GM18909 (cell line): ENCODE measurements around the gene SH3GL3.

Experiments
- ATAC-seq: cut with Tn5 transposase; IDR thresholded peaks from one replicate; pipeline ENCODE4 v1.9.1; 2021; ENCODE audit warnings: mild to moderate bottlenecking; ENCODE audit not compliant: unreplicated experiment, poor library complexity

Gene SH3GL3, protein sequence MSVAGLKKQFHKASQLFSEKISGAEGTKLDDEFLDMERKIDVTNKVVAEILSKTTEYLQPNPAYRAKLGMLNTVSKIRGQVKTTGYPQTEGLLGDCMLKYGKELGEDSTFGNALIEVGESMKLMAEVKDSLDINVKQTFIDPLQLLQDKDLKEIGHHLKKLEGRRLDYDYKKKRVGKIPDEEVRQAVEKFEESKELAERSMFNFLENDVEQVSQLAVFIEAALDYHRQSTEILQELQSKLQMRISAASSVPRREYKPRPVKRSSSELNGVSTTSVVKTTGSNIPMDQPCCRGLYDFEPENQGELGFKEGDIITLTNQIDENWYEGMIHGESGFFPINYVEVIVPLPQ

DNA sequence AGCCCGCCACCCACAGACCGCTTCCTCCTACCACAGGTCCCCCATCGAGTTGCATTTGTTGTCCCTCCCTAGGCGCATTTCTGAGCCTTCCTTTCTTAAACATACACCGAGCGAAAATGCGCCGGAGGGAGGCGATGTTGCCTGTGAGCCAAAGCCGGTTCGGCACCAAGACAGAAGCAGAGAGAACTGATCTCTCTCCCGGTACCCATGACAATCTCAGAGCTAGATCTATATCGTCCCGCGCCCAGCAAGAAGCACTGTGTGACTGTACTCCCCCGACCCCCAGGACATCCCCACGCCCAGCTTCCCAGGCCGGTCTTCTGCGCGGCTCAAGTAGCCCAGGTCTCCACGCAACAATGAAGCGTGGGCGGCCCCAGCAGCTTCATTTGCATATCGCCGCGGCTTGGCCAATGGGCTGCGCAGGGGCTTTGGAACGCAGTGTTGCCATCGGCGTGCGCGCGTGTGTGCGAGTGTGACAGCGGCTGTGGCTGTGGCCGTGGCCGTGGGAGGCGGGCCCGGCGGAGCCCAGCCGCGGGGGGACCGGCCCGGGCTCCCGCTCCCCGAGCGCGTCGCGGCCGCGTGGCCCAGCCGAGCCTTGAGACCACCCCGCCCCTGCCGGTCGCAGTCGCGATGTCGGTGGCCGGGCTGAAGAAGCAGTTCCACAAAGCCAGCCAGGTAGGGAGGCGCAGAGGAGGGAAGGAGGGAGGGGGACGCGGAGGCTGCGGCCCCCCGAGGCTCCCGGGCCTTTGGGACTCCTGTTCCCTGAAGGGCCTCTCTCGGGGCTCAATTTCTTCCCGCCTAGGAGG lies at the start of gene SH3GL3:
SH3GL3 (plus strand) TSS at position 438 of the 806 bp plus-strand sequence; CDS start at position 631, 193 bp downstream.
- ATAC-seq = no peak

DNA sequence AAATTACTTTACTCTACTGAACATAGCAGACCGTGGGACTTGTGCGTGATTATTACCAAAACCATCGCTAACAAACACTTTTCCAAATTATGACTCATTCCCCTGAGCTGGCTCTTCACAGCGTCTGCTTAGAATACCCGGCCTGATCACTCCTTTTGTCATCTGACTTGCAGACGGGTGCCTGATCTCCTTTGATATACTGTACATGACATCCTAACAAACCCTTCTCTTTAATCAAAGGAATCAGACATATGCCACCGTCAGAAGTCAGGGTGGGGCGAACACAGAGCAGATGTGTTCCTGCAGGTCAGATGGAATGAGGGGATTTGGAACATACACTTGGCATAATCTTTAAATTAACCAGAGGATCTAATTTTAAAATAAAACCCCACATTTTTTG lies 48.5 kb upstream of the SH3GL3 start:
- ATAC-seq = no peak

DNA sequence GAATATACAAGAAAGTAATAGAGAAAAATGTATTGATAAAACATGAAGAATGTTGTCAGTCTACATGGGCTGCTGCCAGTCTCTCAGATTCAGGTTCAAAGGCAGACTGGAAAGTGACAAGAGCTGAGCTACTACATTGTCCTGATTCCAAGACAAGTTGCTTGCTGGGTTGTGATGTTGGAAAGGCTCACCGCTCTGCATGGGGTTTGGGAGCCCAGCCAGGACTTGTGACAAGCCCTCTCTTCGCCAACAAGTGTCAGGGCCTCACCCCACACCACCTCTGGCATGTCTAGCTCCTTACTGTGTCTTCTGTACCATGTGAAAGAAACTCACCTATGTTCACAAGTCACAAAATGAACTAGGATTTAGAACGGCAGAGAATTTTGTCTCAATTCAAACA lies 43.0 kb upstream of the SH3GL3 start:
- ATAC-seq = no peak

DNA sequence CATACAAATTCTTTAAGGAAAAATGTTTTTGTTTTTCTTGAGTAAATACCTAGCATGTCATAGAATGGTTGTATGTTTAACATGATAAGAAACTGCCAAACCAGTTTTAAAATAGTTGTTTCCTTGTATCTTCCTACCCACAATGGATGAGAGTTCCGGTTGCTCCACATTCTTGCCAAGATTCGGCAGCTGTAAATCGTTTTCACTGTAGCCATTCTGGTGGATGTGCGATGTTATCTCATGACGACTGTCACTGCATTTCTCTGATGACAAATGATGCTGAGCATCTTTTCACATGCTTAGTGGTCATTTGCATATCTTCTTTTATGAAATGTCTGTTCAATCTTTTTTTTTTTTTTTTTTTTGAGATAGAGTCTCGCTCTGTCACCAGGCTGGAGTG lies 36.6 kb upstream of the SH3GL3 start:
- no peak for ATAC-seq

DNA sequence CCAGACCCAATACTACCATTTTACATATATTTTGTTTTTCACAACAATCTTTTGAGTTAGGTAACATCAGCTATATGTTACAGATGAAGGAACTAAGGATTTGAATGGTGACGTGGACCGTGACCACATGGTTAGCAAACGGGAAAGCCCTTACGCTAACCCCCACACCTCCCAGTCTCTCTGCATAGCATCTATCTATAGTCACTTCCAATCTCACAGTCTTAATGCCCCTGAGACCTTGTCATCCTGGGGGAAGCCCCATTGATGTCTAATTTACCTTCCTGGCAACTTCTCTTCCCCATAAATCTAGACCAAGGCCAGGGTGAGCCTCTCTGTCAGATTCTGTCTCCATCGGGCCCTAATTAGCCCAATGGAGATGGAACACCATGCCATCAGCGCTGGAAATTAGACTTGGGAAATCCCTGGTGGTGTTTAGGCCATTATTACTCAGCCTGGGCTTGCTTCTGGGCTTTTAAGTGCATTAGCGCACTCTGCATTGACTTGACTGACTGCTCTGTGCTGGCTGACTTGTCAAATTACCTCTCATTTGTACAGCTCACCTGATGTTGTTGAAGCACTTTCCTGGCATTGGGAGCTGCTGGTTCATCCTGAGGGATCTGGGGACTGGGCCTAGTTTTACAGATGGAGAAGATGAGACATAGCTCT lies 34.0 kb upstream of the SH3GL3 start:
- no peak for ATAC-seq

DNA sequence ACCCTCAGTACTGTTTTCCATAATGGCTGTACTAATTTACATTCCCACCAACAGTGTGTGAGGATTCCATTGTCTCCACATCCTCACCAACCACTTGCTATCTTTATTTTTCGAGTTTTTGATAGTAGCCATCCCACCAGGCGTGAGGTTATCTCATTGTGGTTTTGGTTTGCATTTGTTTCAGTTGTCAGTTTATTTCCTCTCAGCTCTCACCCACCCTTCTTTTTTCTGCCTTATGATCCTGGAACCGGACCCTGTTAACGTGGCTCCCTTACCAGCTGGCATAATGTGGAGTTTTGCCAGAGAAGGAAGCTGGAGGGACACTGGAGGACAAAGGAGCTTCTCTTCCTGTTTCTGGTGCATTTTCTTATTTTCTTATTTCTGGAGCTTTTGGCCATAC lies 25.1 kb upstream of the SH3GL3 start:
- ATAC-seq = no peak

DNA sequence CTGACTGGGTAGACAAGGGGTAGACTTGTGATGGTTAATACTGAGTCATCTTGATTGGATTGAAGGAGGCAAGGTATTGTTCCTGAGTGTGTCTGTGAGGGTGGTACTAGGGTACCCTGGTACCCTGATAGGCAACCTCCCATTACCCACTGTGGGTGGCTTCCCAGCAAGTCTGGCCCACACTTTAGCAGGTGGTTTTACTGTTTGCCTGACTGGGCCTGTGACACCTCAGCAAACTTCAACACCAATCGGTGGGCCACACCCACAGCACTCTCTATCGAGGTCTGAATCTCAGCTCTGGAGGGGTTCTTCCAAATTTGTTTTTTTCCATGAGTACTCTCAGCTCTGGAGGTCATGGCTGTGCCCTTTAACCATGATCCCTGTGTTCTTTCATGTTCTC lies 24.6 kb upstream of the SH3GL3 start:
- no peak for ATAC-seq

DNA sequence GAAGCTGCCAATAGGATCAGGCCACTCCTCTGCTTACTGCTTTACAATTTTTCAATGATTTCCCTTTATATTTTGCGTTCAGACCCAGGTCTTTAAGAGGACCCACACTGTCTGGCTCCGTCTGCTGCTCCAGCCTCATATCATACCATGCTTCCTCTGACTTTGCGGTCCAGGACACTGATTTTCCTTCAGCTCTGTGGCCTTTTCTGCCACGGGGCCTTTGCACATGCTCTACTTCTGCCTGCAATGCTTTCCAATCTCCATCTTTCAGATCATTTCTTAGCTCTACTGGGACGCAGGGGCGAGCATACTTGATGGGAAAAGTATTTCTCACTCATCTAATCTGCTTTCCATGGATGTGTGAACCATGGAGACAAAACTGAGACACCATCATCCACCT lies 23.0 kb upstream of the SH3GL3 start:
- no peak for ATAC-seq

DNA sequence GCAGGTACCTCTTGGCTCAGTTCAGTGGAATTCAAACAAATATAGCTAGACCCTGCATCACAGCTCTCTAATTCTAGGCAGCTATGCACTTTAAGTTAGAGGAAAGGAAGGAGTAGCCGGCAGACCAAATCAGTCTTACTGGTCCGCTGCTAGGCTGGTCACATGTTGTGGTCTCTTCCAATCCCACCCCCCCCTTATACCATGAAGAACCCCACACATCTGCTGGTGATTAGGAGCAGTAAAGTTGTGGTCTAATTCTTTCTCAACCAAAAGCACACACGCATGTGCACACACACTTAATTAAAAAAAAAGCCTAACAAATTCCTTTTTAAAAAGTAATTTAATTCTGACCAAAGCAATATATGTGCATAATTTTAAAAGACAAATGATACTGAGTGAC lies 16.7 kb upstream of the SH3GL3 start:
- no peak for ATAC-seq

DNA sequence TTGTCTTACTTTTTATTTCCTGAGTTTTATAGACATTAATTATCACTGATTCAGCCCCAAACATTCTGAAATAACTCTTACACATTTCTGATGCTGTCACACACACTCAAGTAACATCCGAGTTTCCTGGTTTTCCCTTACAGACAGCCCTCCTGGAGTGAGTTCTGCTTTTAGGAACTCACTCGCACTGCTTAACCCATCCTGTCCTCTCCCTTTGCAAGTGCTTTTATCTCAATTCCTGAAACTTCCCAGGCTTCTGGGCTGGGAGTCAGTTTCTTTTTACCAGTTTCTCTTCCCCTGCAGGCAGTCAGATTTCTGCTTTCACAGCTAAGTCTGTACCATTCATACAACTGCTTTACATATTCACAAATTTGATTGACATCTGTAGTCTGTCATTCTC lies 15.6 kb upstream of the SH3GL3 start:
- no peak for ATAC-seq

DNA sequence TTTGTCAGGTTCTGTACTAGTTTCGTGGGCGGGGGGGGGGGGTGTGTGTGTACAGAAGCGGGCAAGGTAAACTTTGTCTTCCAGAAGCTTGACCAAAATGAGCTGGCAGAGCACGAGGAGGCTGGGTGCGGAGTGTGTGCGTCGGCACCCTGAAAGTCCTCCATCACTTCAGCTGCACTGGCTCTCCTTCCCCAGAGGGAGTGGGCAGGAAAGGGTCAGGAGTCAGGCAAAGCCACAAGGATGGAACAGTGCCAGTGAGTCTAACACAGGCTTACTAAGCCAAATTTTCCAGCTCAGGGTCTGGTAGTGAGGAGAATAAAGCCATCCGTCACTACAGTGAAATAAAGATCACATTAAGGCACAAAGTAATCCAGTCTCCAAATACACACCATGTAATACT lies 11.9 kb upstream of the SH3GL3 start:
- ATAC-seq = no peak

DNA sequence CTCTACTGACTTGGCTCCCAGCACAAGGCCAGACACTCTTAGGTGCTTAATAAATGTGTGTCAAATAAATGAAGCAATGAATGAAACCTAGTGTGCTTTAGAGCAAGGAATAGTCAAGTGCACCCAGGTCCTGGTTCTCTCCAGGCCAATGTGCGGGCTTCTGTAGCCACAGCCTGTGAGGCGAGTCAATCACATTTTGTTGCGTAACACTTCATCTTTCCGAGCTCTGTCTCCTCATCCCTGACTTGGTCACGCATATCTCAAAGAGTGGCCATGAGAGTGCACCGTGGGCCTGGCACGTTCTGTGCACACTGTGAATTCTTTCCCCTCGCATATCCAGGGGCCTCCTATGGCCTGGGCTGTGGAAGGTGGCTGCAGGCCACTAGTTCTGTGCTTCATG lies 11.4 kb upstream of the SH3GL3 start:
- ATAC-seq = no peak

DNA sequence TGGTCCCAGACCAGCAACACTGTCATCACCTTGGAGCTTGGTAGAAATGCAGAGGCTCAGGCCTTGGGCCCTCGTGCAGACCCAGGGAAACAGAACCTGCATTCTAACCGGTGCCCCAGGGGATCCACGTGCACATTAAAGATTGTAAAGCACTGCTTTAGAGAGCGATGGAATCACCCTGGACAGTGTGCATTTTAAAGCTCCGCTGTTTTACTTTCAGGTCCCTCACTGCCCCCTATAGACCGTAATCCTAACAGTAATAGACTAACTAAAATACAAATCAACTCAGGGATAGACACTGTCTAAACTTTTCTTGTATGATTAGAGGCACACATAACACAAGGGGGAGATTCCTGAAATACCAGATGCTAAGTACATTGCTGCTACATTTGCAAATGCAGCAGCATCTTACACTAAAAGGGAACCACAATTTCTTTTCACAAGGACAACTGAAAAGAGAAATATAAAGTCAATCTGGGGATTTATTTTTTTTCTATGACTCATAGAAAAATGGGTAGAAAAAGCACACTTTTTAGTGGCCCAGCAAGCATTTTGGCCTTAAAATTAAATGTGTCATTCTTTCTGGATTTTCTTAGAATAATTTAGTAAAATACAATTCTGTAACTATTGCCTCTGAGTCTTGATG lies 10.5 kb upstream of the SH3GL3 start:
- ATAC-seq = no peak

DNA sequence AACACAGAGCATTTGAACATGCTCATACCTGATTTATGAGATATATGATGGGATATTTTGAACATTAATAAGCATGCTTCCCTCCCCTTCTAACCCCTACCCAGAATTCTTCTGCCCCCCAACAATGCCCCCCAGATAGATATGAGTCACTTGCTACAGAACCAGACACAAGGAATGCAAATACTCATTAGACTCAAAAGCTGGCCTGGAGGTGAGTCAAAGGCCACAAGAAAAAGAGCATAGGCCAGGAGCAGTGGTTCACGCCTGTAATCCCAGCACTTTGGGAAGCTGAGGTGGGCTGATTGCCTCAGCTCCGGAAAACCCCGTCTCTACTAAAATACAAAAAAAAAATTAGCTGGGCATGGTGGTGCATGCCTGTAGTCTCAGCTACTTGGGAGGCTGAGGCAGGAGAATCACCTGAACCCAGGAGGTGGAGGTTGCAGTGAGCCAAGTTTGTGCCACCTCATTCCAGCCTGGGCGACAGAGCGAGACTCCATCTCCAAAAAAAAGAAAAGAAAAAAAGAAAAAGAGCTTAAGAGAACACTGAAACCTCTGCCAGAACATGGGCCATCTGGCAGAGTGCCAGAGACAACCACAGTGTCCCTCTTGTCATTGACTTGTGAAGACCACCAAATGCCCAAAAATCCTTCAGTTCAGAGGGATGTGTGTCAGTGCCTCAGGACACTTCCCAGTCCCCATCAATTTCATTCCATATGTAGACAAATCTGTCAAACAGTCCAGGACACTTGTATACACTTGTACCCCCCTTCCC lies 3.9 kb upstream of the SH3GL3 start:
- no peak for ATAC-seq

DNA sequence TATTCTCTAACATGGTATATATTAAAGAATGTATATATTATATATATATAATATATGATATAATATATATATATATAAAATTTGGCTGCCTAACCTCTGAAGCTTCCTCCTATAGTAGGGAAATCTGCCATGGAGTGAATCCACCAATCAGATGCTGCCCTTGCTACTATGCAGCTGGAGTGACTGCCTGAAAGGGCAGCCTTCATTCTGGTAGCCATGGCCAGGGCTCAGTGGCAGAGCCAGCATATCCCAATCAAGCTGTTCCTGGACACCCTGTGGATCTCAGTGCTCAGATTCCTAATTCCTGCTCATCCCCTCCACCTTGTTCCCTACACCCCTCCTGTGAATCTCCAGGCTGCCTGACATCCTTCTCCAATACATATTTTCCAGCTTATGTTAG lies 2.2 kb upstream of the SH3GL3 start:
- no peak for ATAC-seq

DNA sequence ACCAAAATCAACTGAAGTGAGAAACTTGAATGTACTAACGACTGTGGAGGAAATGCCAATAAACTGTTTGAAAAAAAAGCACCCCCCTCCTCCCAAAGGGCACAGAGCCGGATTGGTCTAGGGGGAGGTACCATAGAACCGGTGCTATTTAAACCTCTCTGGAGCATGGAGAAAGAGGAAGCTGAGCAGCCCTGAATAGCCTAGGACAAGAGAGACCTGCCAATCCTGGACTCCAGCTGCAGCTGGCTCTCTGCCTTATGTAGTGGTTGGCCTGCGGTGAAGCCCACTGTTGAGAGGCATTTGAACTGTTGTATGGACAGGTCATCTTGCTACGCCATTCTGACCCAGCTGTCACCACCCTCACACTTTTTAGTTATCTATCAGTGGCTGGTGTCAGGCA lies 1.5 kb upstream of the SH3GL3 start:
- no peak for ATAC-seq

DNA sequence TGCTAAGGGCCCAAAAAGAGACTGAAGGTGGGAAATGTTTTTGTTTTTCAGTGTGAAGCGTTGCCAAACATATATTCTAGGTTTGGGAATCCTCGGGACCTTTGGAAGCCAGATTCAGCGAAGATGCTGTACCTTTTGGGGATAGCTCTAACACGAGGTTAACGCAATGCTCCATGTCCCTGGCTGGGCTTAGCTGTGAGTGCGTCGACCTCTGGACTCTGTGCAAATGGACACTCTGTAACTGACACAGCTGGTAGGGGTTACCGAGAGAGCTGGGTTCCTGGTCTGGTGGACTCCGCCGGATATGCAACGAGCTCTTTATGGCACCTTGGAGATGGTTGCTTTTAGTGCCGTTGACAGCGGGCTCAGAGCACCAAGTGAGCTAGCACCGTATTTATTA lies 724 bp upstream of the SH3GL3 start:
- ATAC-seq = no peak

DNA sequence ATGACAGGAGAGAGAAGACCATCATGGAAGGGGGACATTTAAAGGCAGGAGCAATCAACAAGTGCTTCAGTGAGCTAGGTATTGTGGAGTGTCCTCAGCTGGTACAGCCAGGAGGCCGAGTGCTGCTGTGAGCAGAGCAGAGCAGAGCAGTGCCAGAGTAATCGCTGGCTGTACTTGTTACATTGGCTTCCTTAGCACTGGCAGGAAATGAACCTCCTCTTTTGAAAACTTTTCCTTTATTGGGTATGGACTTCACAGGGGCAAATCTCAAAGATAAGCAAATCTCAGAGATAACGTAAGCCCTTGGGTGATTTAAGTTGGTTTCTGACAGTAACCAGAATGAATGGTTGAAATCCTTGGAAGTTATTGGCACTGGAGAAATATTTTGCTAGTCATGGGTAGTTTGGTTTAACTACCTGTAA lies 2.1 kb downstream of the SH3GL3 start:
- ATAC-seq = no peak

DNA sequence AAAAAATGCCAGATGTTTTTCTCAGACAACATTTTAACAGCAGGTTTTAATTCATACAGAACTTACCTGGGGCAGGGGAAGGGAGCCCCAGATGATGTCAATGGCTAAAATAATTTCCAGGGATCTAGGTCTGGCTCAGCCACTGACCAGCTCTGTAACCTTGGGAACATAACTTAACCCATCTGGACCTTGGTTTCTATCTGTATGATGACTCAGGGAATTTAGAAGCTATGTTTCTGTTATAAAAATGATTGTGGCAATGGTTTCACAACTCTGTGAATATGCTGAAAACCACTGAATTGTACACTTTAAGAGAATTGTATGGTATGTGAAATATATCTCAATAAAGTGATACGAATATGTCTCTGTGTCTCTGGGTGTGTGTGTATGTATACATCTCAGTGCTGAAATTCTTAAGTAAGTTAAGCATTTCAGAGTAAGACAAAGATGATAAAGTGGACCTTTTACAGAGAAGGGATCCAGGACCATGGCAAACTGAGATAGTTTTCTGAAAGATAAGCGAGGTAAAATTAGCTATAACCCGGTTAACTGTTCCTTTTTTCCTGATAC lies 2.9 kb downstream of the SH3GL3 start:
- ATAC-seq = no peak

DNA sequence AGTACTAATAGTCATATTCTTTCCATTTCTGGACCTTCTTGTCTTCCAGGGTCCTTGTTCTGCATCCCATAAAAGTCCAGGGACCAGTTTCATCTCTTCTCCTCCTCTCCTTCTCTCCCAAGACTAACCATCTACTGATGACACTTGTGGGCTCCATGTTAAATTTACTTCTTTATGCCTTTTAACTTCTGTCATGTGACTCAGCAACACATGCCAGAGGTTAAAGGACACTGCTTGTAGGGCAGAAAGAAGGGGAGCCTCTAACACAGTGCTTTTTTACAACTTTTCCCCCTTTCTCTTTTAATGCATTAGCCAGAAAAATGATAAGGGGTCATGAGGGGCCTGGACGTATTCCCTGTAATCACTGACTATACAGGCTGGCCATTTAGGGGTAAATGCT lies 10.0 kb downstream of the SH3GL3 start:
- ATAC-seq = no peak
